GM21723 (cell line): ENCODE data around the gene FMO5.
A peak's percentile ranks its signal among the peaks of the same experiment; 100 is the strongest.
"Not testable (repeated sequence)": the region's sequence is repeated elsewhere in the genome, so short reads cannot be mapped to it uniquely, and the experiment has no call there.

Source experiments
- ATAC-seq: cut with Tn5 transposase; IDR thresholded peaks from one replicate; pipeline ENCODE4 v1.9.1; 2021; ENCODE audit warnings: mild to moderate bottlenecking, moderate library complexity; ENCODE audit not compliant: unreplicated experiment

FMO5 gene

GRCh38 chr1:147207192-147207591 is 17.9 kb downstream of the FMO5 start:
- ATAC-seq = no peak

GRCh38 chr1:147204080-147204479 is 21.1 kb downstream of the FMO5 start:
- ATAC-seq = no peak

GRCh38 chr1:147202576-147202975 is 22.6 kb downstream of the FMO5 start:
- ATAC-seq = no peak

- ATAC-seq = no peak
These were observed 23.4 kb downstream of the FMO5 start for GRCh38 chr1:147201786-147202185.

- ATAC-seq = no peak
These were observed 23.9 kb downstream of the FMO5 start for GRCh38 chr1:147201276-147201675.

- ATAC-seq = not testable (repeated sequence)
These were observed 27.8 kb downstream of the FMO5 start for GRCh38 chr1:147197324-147197723.

GRCh38 chr1:147189514-147189913 is 35.6 kb downstream of the FMO5 start:
- no peak for ATAC-seq

- no peak for ATAC-seq
These were observed 39.7 kb downstream of the FMO5 start for GRCh38 chr1:147185432-147185831.

- ATAC-seq = no peak
These were observed 47.3 kb downstream of the FMO5 start for GRCh38 chr1:147177611-147178380.

GRCh38 chr1:147172168-147173016 is 52.7 kb downstream of the FMO5 start, which contains the start of gene PRKAB2:
PRKAB2 (minus strand) TSS chr1:147172470; CDS start chr1:147172144, 326 bp downstream.
- peak; percentile 81 for ATAC-seq

GRCh38 chr1:147171399-147172167 is 53.6 kb downstream of the FMO5 start:
- ATAC-seq = no peak

- no peak for ATAC-seq
These were observed 55.1 kb downstream of the FMO5 start for GRCh38 chr1:147169840-147170674.

GRCh38 chr1:147169171-147169570 is 56.0 kb downstream of the FMO5 start:
- no peak for ATAC-seq

GRCh38 chr1:147168626-147169058 is 56.5 kb downstream of the FMO5 start:
- ATAC-seq = no peak

- no peak for ATAC-seq
These were observed 57.8 kb downstream of the FMO5 start for GRCh38 chr1:147167365-147167764.

GRCh38 chr1:147163019-147163418 is 62.1 kb downstream of the FMO5 start:
- ATAC-seq = no peak

GRCh38 chr1:147162093-147162492 is 63.0 kb downstream of the FMO5 start:
- no peak for ATAC-seq

- not testable (repeated sequence) for ATAC-seq
These were observed 68.0 kb downstream of the FMO5 start for GRCh38 chr1:147157116-147157515.

- no peak for ATAC-seq
These were observed 68.5 kb downstream of the FMO5 start for GRCh38 chr1:147156642-147157041.

- no peak for ATAC-seq
These were observed 72.4 kb downstream of the FMO5 start for GRCh38 chr1:147152772-147153171.
